ENCODE measurements around the gene CARNS1. TPM values are rescaled to one million over a fixed set of nuclear protein-coding genes. Genes with fewer than 3 reads are reported as not detected.
A peak's percentile ranks its signal among the peaks of the same experiment; 100 is the strongest.

The CARNS1 gene
- total and polyA plus RNA-seq, 9 of the 15 experiments (the other 6 are each of a cell fraction or from before 2014, with no cell fraction given) = 0.01 to 0.18 (median 0.06) TPM; not detected in 3

DNA sequence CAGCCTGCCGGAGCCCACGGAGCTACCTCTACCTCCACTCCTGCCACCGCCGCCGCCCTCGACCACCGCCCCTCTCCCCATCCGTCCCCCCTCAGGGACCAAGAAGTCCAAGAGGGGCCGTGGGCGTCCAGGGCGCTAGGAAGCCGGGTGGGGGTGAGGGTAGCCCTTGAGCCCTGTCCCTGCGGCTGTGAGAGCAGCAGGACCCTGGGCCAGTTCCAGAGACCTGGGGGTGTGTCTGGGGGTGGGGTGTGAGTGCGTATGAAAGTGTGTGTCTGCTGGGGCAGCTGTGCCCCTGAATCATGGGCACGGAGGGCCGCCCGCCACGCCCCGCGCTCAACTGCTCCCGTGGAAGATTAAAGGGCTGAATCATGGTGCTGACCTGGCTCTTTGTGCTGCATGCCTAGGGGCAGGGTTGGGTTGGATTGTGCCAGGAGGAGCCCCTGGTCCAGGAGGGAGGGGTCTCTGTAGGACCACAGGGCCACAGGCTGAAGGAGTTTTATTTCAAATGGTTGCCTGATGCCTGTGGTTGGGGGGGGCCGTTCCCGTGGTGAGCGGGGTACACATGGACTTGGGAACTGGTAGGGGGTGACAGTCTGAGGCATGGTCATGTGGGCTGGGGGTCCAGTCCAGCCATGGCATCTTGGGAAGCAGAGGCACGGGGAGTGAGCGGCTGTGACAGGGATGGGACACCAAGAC, 19.7 kb downstream of the CARNS1 start:
- Histone ChIP-seq H3K27ac (ENCODE audit: extremely low read depth, low read depth, low read length) (peak overlapping the region; percentile 86), H3K4me1 (replicated peaks in 1 of 2; ENCODE audit: control insufficient read depth in 2 of 2, insufficient read depth in 2 of 2, low read length in 2 of 2) (peaks cover 16 to 73% of the 10 kb centered on the region in 2 experiments), H3K4me2 (ENCODE audit: insufficient read depth, low read length) (no peak overlapping the region), H4K20me1 (replicated peaks; ENCODE audit: control insufficient read depth, insufficient read depth, low read length) (no peaks in the 10 kb centered on the region), H3K27me3 (ENCODE audit: control insufficient read depth in 2 of 2, insufficient read depth in 2 of 2, low read length in 2 of 2) (no peaks in the 10 kb centered on the region), H2AFZ (ENCODE audit: low read depth, low read length) (no peak overlapping the region), H3K9me3 (replicated peaks; ENCODE audit: control insufficient read depth, insufficient read depth, low read depth, low read length) (no peaks in the 10 kb centered on the region), H3K79me2 (ENCODE audit: control insufficient read depth, insufficient read depth, low read length) (peaks cover 6% of the 10 kb centered on the region; the same call in 1 of the 3 replicates), H3K4me3 (no peak overlapping the region), H3K36me3 (ENCODE audit: control insufficient read depth, insufficient read depth, low read length) (peaks cover 88% of the 10 kb centered on the region; the same call in 2 of the 3 replicates), H3K9me1 (ENCODE audit: control insufficient read depth, insufficient read depth, low read length) (peaks cover 4% of the 10 kb centered on the region), H3K9ac (ENCODE audit: insufficient read depth in 1 of 2, low read depth in 2 of 2, low read length in 2 of 2) (peak overlapping the region in 1 of 2 experiments; percentile 87; a peak in 2 of 4 replicates)
- no TSS peak for BruUV-seq (replicated peaks)
- intact Hi-C loops (cut with micrococcal nuclease) (no loop called here), in situ Hi-C loops (cut with MboI) (no loop called here)
- FAIRE-seq (no peak), DNase-seq (ENCODE audit: extremely low read depth in 1 of 4, low spot score in 3 of 4) (no peak), ATAC-seq (no peak)
- POLR2A ChIA-PET = interaction anchor here (1.1 kb wide), 1 partner anchor 15 kb away, joined by 3 read pairs; no protein-coding TSS in a partner anchor
- TF ChIP-seq POLR2G (IDR thresholded peaks at IDR 0.05; ENCODE audit: low read depth, low read length) = 0 out of 2 replicates have a peak, but pooled peaks have one; percentile 6
- TF ChIP-seq, protein P1, sequence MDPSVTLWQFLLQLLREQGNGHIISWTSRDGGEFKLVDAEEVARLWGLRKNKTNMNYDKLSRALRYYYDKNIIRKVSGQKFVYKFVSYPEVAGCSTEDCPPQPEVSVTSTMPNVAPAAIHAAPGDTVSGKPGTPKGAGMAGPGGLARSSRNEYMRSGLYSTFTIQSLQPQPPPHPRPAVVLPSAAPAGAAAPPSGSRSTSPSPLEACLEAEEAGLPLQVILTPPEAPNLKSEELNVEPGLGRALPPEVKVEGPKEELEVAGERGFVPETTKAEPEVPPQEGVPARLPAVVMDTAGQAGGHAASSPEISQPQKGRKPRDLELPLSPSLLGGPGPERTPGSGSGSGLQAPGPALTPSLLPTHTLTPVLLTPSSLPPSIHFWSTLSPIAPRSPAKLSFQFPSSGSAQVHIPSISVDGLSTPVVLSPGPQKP (CRISPR knock-in tag; IDR thresholded peaks at IDR 0.05) = no peak
- TF ChIP-seq RAD51 (IDR thresholded peaks at IDR 0.05; ENCODE audit: borderline replicate concordance, low read depth) = no peak
- no peak for TF ChIP-seq HMG20B (CRISPR knock-in tag; IDR thresholded peaks at IDR 0.05)
- no peak for TF ChIP-seq MTA2 (IDR thresholded peaks at IDR 0.05; ENCODE audit: low read depth)
- TF ChIP-seq, protein P2, sequence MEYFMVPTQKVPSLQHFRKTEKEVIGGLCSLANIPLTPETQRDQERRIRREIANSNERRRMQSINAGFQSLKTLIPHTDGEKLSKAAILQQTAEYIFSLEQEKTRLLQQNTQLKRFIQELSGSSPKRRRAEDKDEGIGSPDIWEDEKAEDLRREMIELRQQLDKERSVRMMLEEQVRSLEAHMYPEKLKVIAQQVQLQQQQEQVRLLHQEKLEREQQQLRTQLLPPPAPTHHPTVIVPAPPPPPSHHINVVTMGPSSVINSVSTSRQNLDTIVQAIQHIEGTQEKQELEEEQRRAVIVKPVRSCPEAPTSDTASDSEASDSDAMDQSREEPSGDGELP (CRISPR knock-in tag; IDR thresholded peaks at IDR 0.05; ENCODE audit: borderline replicate concordance) = 0 out of 2 replicates have a peak, but pooled peaks have one; percentile 28
- TF ChIP-seq RBFOX2 (IDR thresholded peaks at IDR 0.05; ENCODE audit: low read depth, low read length) = peak; percentile 21
- 0 out of 2 replicates have a peak, but pooled peaks have one; percentile 24 for TF ChIP-seq NR3C1 (CRISPR knock-in tag; IDR thresholded peaks at IDR 0.05)
- 0 out of 2 replicates have a peak, but pooled peaks have one; percentile 11 for TF ChIP-seq POLR2A (conservative IDR thresholded peaks at IDR 0.05)
- WGBS (ENCODE audit: insufficient coverage, low coverage, missing lambda C conversion rate) = 95% methylated on average over 15 of the region's 26 CpGs
- CTCF ChIA-PET (ENCODE audit: low intra/inter-chr PET ratio) = no interaction called here

Data from K562 (cell line).